WTC11 (cell line): ENCODE data around the gene NMT2.

ENCODE experiments used
- CTCF ChIP-seq: fragments of 200-600 bp; IDR thresholded peaks from 2 replicates; pipeline ENCODE4 v1.8.0; 2022; ENCODE audit warnings: antibody characterized with exemption
- TCF7 ChIP-seq: sonication (generic); formaldehyde crosslinking; IDR thresholded peaks from 2 replicates; pipeline ENCODE4 v1.8.0; 2022; ENCODE audit warnings: mild to moderate bottlenecking, low read depth, missing genetic modification reagents, moderate library complexity
- TEAD1 ChIP-seq: sonication (generic); formaldehyde crosslinking; IDR thresholded peaks from 2 replicates; pipeline ENCODE4 v1.8.0; 2022; ENCODE audit warnings: mild to moderate bottlenecking, missing genetic modification reagents
- ZNF232 ChIP-seq: sonication (generic); formaldehyde crosslinking; IDR thresholded peaks from 2 replicates; pipeline ENCODE4 v1.8.0; 2022; ENCODE audit warnings: mild to moderate bottlenecking, missing genetic modification reagents
- ZNF423 ChIP-seq: fragments of 250-450 bp; sonication (Bioruptor Pico); IDR thresholded peaks from 2 replicates; pipeline ENCODE4 v2.1.2; 2022; ENCODE audit warnings: mild to moderate bottlenecking, moderate library complexity
- TF ChIP-seq, protein P1 (sequence below): sonication (generic); formaldehyde crosslinking; IDR thresholded peaks from 2 replicates; pipeline ENCODE4 v1.8.1; 2022; ENCODE audit warnings: mild to moderate bottlenecking, missing genetic modification reagents, moderate library complexity, borderline replicate concordance

- TF ChIP-seq CTCF = peak; percentile 86
- peak; percentile 64; the same call in 1 of the 2 replicates for TF ChIP-seq ZNF232 (CRISPR knock-in tag)
- TF ChIP-seq TEAD1 = no peak
- TF ChIP-seq TCF7 (CRISPR knock-in tag) = no peak
- TF ChIP-seq, protein P1, sequence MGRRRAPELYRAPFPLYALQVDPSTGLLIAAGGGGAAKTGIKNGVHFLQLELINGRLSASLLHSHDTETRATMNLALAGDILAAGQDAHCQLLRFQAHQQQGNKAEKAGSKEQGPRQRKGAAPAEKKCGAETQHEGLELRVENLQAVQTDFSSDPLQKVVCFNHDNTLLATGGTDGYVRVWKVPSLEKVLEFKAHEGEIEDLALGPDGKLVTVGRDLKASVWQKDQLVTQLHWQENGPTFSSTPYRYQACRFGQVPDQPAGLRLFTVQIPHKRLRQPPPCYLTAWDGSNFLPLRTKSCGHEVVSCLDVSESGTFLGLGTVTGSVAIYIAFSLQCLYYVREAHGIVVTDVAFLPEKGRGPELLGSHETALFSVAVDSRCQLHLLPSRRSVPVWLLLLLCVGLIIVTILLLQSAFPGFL (CRISPR knock-in tag) = no peak
- TF ChIP-seq ZNF423 (CRISPR knock-in tag) = no peak
Measured at GRCh38 chr10:15209827-15210509, 41.5 kb upstream of the NMT2 start.
